ENCODE data around the gene USP31.
A peak's percentile ranks its signal among the peaks of the same experiment; 100 is the strongest.

USP31 gene

GRCh38 chr16:23149267-23149992 is at the start of gene USP31:
TSS of gene USP31 (minus strand) at chr16:23149452. CDS start at chr16:23149270, 182 bp downstream.
- peak; percentile 95 for DNase-seq (ENCODE audit: low read depth)

GRCh38 chr16:23196539-23196938 is 47.3 kb upstream of the USP31 start:
- DNase-seq (ENCODE audit: low read depth) = no peak

GRCh38 chr16:23195366-23195978 is 46.2 kb upstream of the USP31 start:
- DNase-seq (ENCODE audit: low read depth) = no peak

- no peak for DNase-seq (ENCODE audit: low read depth)
Observed at GRCh38 chr16:23194497-23195221, 45.4 kb upstream of the USP31 start.

- no peak for DNase-seq (ENCODE audit: low read depth)
Observed at GRCh38 chr16:23188911-23189310, 39.7 kb upstream of the USP31 start.

GRCh38 chr16:23187341-23187740 is 38.1 kb upstream of the USP31 start:
- DNase-seq (ENCODE audit: low read depth) = no peak

GRCh38 chr16:23186171-23186570 is 36.9 kb upstream of the USP31 start:
- no peak for DNase-seq (ENCODE audit: low read depth)

- DNase-seq (ENCODE audit: low read depth) = no peak
Observed at GRCh38 chr16:23185656-23186055, 36.4 kb upstream of the USP31 start.

GRCh38 chr16:23183543-23183862 is 34.3 kb upstream of the USP31 start:
- DNase-seq (ENCODE audit: low read depth) = no peak

- no peak for DNase-seq (ENCODE audit: low read depth)
Observed at GRCh38 chr16:23182679-23183542, 33.7 kb upstream of the USP31 start, which contains the start of gene SCNN1G. TSS of gene SCNN1G (plus strand) at chr16:23182745. CDS start at chr16:23186272, 3,527 bp downstream.

GRCh38 chr16:23182206-23182678 is 33.0 kb upstream of the USP31 start:
- peak; percentile 41 for DNase-seq (ENCODE audit: low read depth)

GRCh38 chr16:23181506-23181905 is 32.3 kb upstream of the USP31 start:
- no peak for DNase-seq (ENCODE audit: low read depth)

GRCh38 chr16:23175651-23176050 is 26.4 kb upstream of the USP31 start:
- no peak for DNase-seq (ENCODE audit: low read depth)

GRCh38 chr16:23174622-23175021 is 25.4 kb upstream of the USP31 start:
- DNase-seq (ENCODE audit: low read depth) = peak; percentile 18

- no peak for DNase-seq (ENCODE audit: low read depth)
Observed at GRCh38 chr16:23172994-23173393, 23.7 kb upstream of the USP31 start.

GRCh38 chr16:23172583-23172982 is 23.3 kb upstream of the USP31 start:
- no peak for DNase-seq (ENCODE audit: low read depth)

GRCh38 chr16:23164736-23165135 is 15.5 kb upstream of the USP31 start:
- no peak for DNase-seq (ENCODE audit: low read depth)

GRCh38 chr16:23163921-23164320 is 14.7 kb upstream of the USP31 start:
- no peak for DNase-seq (ENCODE audit: low read depth)

- no peak for DNase-seq (ENCODE audit: low read depth)
Observed at GRCh38 chr16:23160574-23160973, 11.3 kb upstream of the USP31 start.

GRCh38 chr16:23160082-23160481 is 10.8 kb upstream of the USP31 start:
- DNase-seq (ENCODE audit: low read depth) = no peak

- DNase-seq (ENCODE audit: low read depth) = no peak
Observed at GRCh38 chr16:23158114-23158513, 8.9 kb upstream of the USP31 start.

- no peak for DNase-seq (ENCODE audit: low read depth)
Observed at GRCh38 chr16:23156946-23157460, 7.8 kb upstream of the USP31 start.
